Measurements from ENCODE around the gene RASSF7. TPM values are rescaled to one million over a fixed set of nuclear protein-coding genes. Genes with fewer than 3 reads are reported as not detected.
A peak's percentile ranks its signal among the peaks of the same experiment; 100 is the strongest.

The RASSF7 gene
- polyA plus RNA-seq, 1 donor from 2014 or later, result 37.1 TPM

GRCh38 chr11:577611-577894 is 16.8 kb downstream of the RASSF7 start:
- H3K4me3 ChIP-seq (ENCODE audit: low read length), result peak overlapping the region; percentile 97
- no peaks in the 10 kb centered on the region for H3K9me3 ChIP-seq (ENCODE audit: low read length)
- H3K4me2 ChIP-seq (ENCODE audit: low read length), result peak overlapping the region; percentile 68
- no peaks in the 10 kb centered on the region for H3F3A ChIP-seq (ENCODE audit: insufficient read depth, low read length, poor library complexity, severe bottlenecking)
- peak overlapping the region; percentile 93 for H3K9ac ChIP-seq (ENCODE audit: low read length)
- H3K36me3 ChIP-seq (ENCODE audit: insufficient read depth, low read length), result no peaks in the 10 kb centered on the region
- H3K9me2 ChIP-seq (ENCODE audit: insufficient read depth, low read length), result no peaks in the 10 kb centered on the region
- TF ChIP-seq EP300 (conservative IDR thresholded peaks at IDR 0.05; ENCODE audit: poor library complexity, severe bottlenecking), result no peak
- no peak for TF ChIP-seq RAD21 (conservative IDR thresholded peaks at IDR 0.05)
- TF ChIP-seq TAF1 (IDR thresholded peaks at IDR 0.05; ENCODE audit: low read depth), result no peak
- no peak for TF ChIP-seq EZH2 (IDR thresholded peaks at IDR 0.05; ENCODE audit: borderline replicate concordance, insufficient read depth, low read length, poor library complexity, severe bottlenecking)
- TF ChIP-seq CTCF (IDR thresholded peaks at IDR 0.05; ENCODE audit: poor library complexity, severe bottlenecking), result no peak
- peaks cover 39% of the 10 kb centered on the region for H3K79me2 ChIP-seq (replicated peaks; ENCODE audit: insufficient read depth, low read length)
- peaks cover 16% of the 10 kb centered on the region for H4K20me1 ChIP-seq (ENCODE audit: insufficient read depth)
- no peak overlapping the region for H2AFZ ChIP-seq (ENCODE audit: low read depth, low read length)
- H3K27ac ChIP-seq (ENCODE audit: low read length), result no peak overlapping the region
- H3K27me3 ChIP-seq (ENCODE audit: insufficient read depth, low read depth, low read length), result no peaks in the 10 kb centered on the region

GRCh38 chr11:578276-579035 is 17.7 kb downstream of the RASSF7 start:
- Histone ChIP-seq H3K9ac (ENCODE audit: low read length) (peak overlapping the region; percentile 93), H3K4me3 (ENCODE audit: low read length) (peak overlapping the region; percentile 97), H4K20me1 (ENCODE audit: insufficient read depth) (peaks cover 16% of the 10 kb centered on the region)

More at GRCh38 chr11:578276-579035, 17.7 kb downstream of the RASSF7 start:
- Histone ChIP-seq H2AFZ (ENCODE audit: low read depth, low read length) (no peak overlapping the region), H3K4me2 (ENCODE audit: low read length) (no peak overlapping the region), H3K27me3 (ENCODE audit: insufficient read depth, low read depth, low read length) (no peaks in the 10 kb centered on the region), H3K79me2 (replicated peaks; ENCODE audit: insufficient read depth, low read length) (peaks cover 39% of the 10 kb centered on the region), H3K9me2 (ENCODE audit: insufficient read depth, low read length) (no peaks in the 10 kb centered on the region), H3K36me3 (ENCODE audit: insufficient read depth, low read length) (no peaks in the 10 kb centered on the region), H3K9me3 (ENCODE audit: low read length) (no peaks in the 10 kb centered on the region), H3F3A (ENCODE audit: insufficient read depth, low read length, poor library complexity, severe bottlenecking) (no peaks in the 10 kb centered on the region), H3K27ac (ENCODE audit: low read length) (no peak overlapping the region)
- TF ChIP-seq POLR2AphosphoS5 (IDR thresholded peaks at IDR 0.05) (no peak), TAF1 (IDR thresholded peaks at IDR 0.05; ENCODE audit: low read depth) (no peak), MXI1 (conservative IDR thresholded peaks at IDR 0.05; ENCODE audit: poor library complexity, severe bottlenecking) (no peak), SMC3 (conservative IDR thresholded peaks at IDR 0.05; ENCODE audit: poor library complexity) (no peak), REST (IDR thresholded peaks at IDR 0.05; ENCODE audit: borderline replicate concordance) (no peak), EZH2 (IDR thresholded peaks at IDR 0.05; ENCODE audit: borderline replicate concordance, insufficient read depth, low read length, poor library complexity, severe bottlenecking) (no peak), CTCF (IDR thresholded peaks at IDR 0.05; ENCODE audit: poor library complexity, severe bottlenecking) (no peak), RAD21 (conservative IDR thresholded peaks at IDR 0.05) (no peak), EP300 (conservative IDR thresholded peaks at IDR 0.05; ENCODE audit: poor library complexity, severe bottlenecking) (no peak)
